VCaP (cell line): ENCODE measurements around the gene ZMYND8.
"Not testable (repeated sequence)": the region's sequence is repeated elsewhere in the genome, so short reads cannot be mapped to it uniquely, and the experiment has no call there.

Source experiments
- H3K27ac ChIP-seq: fragments of 450-650 bp; 2 replicates; pipeline ENCODE4 v1.5.1; 2017
- TF ChIP-seq, protein P1 (sequence below): fragments of 450-650 bp; conservative IDR thresholded peaks from 2 replicates; pipeline ENCODE4 v1.5.1; 2017; ENCODE audit warnings: mild to moderate bottlenecking, moderate library complexity

The ZMYND8 gene

GRCh38 chr20:47208534-47209174 is 147.8 kb downstream of the ZMYND8 start:
- TF ChIP-seq, protein P1, sequence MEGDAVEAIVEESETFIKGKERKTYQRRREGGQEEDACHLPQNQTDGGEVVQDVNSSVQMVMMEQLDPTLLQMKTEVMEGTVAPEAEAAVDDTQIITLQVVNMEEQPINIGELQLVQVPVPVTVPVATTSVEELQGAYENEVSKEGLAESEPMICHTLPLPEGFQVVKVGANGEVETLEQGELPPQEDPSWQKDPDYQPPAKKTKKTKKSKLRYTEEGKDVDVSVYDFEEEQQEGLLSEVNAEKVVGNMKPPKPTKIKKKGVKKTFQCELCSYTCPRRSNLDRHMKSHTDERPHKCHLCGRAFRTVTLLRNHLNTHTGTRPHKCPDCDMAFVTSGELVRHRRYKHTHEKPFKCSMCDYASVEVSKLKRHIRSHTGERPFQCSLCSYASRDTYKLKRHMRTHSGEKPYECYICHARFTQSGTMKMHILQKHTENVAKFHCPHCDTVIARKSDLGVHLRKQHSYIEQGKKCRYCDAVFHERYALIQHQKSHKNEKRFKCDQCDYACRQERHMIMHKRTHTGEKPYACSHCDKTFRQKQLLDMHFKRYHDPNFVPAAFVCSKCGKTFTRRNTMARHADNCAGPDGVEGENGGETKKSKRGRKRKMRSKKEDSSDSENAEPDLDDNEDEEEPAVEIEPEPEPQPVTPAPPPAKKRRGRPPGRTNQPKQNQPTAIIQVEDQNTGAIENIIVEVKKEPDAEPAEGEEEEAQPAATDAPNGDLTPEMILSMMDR: no peak
- no peak overlapping the region for H3K27ac ChIP-seq

DNA sequence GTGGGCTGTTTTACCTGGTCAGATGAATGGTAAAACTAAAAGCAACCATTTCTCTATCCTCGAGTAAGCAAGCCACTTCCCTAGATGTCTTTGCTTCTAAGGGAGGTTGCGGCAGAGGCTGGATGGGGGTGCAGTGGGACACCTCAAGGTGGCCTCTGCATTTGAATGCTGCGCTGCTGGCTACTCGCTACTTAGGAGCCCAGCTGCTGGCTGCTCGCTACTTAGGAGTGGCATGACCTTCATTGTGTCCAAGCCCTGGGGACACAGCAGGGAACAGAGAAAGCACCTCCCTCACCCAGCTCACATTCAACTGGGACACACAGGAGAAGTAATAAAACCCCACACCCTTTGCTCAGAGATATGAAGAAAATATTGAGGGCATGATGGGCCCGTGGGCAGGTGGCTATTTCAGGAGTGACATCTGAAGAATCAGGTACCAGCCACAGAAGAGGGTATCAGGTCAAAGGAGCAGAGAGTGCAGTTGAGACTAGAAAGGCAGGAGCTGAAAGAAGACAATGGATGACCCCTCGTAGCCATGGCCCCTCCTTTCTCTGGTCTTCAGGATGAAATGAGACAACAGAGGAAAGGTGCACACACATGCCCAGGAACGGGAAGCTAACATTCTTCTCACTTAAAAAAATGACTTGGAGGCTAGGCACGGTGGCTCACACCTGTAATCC is 149.4 kb downstream of the ZMYND8 start:
- peak overlapping the region; percentile 29 for H3K27ac ChIP-seq
- TF ChIP-seq, protein P1: no peak

GRCh38 chr20:47206552-47206951 is 149.9 kb downstream of the ZMYND8 start:
- peak overlapping the region; percentile 29 for H3K27ac ChIP-seq

DNA sequence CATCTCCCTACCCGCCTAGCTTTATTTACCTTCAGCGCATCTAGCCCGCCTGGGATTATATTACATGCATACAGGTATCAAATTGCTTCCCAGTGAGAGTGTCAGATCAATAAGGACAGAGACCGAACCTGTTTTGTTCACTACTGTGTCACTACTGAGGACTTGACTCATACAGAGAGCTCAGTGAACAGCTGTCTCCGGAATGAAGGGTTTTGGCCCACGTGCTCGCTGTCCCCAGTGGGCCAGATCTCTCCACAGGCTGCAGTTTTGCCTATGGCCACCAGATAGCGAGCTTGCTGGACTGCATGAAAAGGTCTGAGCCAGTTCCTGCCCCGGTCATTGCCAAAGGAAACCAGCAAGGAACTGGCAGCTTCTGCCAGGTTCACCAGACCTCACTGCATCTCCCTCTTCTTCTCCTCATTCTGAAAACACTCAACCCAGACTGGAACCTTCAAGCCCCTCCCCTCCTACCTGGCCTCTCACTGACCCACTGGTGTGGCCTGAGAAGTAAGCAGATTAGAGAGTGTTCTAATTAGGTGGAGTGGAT is 150.8 kb downstream of the ZMYND8 start:
- TF ChIP-seq, protein P1: peak; percentile 92

GRCh38 chr20:47204850-47205122 is 151.7 kb downstream of the ZMYND8 start:
- H3K27ac ChIP-seq: not testable (repeated sequence)

More for the DNA sequence above, 150.8 kb downstream of the ZMYND8 start:
- peak overlapping the region; percentile 29 for H3K27ac ChIP-seq

DNA sequence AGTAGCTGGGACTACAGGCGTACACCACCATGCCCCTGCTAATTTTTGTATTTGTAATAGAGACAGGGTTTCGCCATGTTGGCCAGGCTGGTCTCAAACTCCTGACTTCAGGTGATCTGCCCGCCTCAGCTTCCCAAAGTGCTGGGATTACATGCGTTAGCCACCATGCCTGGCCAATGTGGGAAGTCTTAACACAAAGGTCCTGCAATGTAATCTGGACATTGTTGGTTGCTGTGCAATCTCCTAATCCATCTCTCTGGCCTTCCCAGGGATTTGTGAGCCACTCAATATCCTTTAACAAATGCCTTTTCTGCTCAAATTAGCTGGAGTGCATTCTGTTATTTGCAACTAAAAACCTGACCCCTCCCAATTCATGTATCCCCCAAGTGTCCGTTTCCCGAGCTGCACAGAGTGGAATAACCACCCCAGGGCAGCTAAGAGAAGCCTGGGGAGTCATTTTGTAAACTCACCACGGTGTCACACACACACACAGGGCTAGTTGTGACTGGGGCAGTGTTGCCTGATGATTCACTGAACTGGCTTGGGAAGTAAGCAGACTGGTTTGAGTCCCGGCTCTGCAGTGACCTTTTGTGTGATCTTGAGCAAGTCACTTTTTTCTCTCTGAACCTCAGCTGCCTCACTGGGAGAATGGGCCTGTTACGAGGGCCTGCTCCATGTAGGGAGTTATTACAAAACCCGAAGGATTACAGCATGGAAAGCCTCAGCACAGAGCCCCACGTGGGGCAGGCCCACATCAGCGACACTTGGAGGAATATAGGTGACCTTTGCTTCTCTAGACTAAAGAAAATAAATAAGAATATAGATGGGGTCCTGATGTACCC is 152.3 kb downstream of the ZMYND8 start:
- H3K27ac ChIP-seq: no peak overlapping the region
- TF ChIP-seq, protein P1: no peak

DNA sequence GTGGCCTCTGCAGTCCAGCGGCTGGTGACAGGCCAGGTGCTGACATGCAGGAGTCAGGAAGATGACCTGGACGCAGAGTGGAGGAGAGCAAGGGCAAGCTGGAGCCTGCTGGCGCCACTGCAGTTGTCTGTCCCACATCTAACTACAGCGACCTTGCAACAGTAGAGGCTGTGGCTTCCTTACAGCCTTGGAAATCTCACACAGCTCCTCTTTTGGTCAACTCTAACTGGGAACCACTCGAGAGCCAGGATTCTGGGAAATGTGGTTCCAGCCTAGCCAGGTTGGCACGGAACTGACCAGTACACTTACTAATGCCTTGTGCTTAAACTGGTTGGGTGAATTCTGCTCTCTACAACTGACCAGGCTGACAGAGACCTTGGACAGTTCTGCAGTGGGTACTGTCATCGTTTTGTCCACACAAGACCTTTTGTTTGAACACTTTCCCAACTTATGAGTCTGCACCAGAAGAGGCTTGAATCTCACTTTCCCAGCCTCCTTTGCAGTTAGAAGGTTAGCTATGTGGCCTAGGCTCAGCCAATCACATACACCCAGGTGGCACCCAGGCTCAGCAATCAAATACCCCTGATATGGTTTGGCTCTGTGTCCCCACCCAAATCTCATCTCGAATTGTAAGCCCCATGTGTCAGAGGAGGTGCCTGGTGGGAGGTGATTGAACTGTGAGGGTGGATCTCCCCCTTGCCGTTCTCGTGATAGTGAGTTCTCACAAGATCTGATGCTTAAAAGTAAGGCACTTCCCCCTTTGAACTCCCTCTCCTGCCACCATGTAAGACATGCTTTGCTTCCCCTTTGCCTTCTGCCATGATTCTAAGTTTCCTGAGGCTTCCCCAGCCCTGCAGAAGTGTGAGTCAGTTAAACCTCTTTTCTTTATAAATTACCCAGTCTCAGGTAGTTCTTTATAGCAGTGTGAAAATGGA is 153.5 kb downstream of the ZMYND8 start:
- TF ChIP-seq, protein P1: no peak
- no peak overlapping the region for H3K27ac ChIP-seq
